ENCODE data around the gene IGFN1.
A peak's percentile ranks its signal among the peaks of the same experiment; 100 is the strongest.
"Not testable (repeated sequence)": the region's sequence is repeated elsewhere in the genome, so short reads cannot be mapped to it uniquely, and the experiment has no call there.

The IGFN1 gene

DNA sequence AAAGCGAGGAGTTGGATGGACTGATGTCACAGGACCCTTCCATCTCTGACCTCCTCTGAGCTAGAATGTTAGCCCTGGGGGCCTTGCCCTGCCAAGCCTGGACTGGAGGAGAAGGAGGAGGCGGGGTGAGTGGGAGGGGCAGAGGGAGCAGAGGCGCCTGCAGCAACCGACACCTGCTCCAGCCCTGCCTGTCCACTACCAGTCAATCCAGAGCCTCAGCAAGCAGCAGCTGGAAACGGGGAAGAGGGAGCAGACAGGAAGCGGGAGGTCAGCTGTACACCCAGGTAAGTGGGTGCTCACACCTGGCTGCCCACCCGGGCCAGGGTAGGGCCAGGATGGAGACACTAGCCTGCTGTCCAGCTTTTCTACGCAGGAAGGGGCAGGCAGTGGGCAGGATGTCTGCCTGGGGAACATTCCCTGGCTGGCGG is at the start of gene IGFN1:
TSS of gene IGFN1 (plus strand) at position 201 of the 428 bp plus-strand sequence. CDS start 2,470 bp downstream, outside the sequence.
- no peak for DNase-seq

DNA sequence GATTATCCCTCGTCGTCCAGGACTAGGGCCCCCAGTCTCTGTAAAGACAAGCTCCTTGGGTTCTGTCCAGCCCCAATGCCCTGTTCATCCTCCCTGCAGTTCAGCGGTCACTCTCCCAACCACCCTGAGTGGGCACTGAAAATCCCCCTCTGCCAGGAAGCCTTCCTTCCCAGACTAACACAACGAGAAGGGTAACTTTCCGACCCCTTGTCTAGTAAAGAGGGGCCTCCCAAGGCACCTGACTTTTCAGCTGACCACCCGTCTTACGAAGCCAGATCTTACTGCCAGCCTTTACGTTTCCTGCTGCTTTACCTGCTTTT is 49.7 kb upstream of the IGFN1 start:
- DNase-seq: no peak

DNA sequence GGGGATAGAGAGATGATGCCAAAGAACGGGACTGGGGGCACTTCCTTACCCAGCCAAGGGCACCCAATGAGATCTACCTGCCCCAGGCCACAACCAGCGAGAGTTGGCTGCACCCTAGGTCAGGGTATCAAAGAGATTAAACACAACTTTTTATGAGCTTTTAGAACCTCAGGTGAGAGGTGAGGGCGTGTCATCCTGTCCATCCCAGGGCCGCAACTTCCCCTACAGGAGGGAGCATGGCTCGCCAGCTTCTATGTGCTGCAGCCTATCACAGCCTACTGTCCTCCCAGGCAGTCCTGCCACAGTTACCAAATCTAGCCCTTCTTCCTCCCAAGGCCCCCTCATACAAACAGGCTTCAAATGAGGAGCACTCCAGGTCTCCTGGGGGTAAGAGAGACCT is 49.2 kb upstream of the IGFN1 start:
- no peak for DNase-seq

DNA sequence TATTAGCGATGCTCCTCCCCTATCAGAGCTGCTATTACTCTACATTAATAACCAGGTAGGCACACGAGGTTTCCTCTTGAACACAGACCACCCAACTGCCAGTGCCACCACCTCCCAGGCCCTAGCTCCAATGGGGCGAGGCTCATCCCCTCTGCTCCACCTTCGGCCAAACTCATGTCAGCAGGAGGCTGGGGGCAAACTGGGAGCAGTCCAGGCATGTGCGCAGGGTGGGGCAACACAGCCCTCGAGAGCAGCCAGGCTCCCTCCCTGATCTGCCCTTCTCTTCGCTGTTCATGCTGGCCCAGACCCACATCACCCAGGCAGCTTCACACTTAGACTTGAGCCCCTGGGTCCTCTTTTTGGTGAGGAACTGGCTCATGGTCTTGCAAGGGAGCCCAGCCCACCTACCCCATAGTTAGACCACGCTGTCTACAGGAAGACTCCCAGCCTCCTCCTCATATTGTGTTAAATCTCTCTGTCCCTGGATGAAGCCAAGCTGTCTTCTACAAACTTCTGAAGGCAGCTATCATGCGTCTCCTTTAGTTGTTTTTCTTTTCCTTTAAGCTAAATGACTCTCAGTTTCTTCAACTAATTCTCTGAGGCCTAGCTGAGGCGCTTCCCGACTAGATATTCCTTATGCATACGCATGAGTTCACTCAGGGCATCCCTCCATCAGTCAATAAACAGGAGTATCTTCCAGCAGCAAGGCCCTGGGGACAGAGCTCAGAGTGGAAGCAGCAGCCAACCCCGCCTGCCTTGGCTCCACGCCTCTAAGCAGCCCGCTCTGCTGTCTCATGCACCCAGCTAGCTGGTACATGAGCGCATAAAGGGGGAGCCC is 48.4 kb upstream of the IGFN1 start:
- DNase-seq: no peak

DNA sequence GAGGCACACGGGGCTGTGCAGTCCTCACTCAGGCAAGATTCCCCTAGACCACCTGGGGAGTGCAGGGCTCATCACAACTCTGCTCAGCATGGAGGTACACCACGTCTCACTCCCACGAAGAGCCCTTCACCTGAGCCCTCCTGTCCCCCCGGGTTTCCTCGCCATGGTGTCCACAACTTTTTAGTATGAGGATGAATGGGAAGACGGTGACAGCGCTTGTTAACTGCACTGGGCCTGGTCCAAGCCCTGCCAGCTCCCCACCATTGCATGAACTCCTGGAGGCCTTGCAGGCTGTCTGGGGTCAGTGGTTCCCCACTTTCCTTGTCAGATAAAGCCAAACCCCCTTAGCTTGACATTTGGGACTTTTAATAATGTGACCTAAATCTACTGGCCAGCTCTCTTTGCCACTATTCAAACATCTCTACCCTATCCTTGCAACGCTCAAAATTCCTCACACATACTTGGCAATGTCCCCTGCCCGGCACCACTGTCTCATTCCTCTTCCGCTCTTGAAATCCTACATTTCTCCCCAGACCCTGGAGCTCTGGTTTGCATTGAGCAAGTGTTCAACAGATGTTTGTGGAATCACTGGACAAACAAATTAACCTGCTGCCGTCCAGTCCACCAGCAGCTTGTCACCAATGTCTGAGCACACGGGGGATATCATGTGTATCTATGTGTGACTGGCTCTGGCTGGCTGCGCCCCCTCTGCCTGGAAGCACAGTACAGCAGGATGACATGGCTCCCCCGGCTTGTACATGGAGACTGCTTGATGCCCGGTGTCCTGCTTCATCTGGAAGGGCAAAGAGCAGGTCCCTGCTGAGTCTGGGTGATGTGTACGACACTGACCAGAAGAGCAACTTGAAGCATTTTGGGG is 47.5 kb upstream of the IGFN1 start:
- no peak for DNase-seq

DNA sequence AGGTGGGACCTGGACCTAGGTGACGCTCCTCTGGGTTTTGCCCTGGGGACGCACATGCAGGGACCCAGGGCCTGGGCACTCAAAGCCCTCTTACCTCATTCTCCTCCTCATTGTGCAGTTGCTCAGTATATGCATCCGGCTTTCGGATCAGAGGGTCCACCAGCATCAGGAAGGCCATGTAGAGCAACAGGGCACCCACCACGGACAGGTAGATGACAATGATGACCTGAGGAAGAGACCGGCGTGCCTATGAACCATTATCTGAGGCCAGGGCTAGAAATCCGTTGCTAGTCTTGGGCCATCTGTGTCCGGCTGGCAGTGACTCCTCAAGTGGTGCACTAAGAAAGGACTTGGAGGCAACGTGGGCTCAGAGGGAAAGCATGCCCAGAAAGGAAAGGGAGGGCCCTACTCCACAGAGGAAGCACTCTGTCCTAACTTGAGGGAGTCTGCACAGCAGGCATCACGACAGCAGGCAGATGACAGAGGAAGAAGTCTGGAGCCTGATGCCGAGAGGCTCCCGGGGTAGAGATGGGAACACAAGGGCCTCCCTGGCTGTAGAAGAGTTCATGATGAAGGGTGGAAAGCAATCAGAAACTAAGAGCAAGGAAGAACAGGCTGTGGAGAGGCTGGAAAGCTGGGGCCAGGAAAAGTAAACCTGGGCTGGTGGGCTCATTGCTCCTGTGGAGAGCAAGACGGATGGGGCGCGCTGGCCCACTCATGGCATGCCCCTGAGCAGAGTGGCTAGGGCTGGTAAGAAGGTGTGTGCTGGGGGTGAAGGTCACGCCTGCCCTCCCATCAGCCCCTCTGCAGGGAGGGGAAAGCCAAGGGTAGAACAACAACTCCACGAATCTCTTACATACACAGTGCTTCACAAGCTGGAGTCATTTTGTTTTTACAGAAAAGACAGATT is 46.6 kb upstream of the IGFN1 start:
- no peak for DNase-seq

DNA sequence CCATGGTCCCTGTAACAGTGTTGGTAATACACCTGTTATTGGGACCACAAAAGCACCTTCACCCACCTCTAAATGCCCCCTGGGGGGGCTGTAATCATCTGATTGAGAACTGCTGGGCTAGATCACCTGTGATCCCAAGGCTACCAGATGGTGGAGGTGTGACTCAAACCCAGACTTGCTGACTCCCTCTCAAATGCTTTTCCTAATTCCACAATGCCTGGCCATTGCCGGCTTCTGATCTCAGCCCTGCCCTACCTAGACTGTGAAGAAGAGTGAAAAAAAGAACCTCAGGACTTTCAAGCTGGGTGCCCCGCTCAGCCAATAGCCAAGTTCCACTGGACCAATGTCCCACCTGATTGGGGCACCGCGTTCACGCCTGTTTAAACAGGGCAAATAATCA is 45.9 kb upstream of the IGFN1 start:
- no peak for DNase-seq

DNA sequence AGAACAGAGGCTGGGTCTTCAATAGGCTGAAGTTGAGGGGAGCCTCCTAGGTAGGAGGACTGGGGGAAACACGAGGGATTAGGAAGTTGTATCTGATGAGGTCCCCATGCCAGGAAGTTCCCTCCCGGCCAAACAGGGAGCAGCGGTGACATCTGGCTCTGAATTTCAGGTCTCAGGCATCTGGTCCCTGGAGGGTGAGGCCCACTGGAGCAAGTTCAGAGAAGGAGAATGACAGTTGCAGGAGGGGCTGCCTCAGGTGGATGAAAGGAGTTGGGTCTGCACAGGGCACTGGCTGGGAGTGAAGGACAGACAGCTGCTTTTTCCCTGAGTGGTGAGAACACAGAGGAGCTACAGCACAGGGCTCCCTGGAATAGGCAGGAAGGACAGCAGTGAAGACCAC is 45.5 kb upstream of the IGFN1 start:
- DNase-seq: no peak

DNA sequence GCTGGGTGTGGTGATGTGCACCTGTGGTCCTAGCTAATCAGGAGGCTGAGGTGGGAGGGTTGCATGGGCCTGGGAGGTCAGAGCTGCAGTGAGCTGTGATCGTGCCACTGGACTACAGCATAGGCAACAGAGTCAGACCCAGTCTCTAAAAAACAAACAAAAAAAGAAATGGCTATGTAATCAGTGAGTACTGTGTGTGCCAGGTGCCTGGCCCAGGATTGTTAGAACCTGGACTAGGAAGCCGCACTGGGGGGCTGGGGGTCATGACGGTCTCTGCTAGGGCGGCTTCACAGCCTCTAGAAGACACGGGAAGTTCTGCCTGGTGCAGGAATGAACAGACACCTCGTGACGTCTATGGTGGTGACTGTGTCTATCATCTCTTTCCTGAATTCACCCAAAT is 44.8 kb upstream of the IGFN1 start:
- no peak for DNase-seq

DNA sequence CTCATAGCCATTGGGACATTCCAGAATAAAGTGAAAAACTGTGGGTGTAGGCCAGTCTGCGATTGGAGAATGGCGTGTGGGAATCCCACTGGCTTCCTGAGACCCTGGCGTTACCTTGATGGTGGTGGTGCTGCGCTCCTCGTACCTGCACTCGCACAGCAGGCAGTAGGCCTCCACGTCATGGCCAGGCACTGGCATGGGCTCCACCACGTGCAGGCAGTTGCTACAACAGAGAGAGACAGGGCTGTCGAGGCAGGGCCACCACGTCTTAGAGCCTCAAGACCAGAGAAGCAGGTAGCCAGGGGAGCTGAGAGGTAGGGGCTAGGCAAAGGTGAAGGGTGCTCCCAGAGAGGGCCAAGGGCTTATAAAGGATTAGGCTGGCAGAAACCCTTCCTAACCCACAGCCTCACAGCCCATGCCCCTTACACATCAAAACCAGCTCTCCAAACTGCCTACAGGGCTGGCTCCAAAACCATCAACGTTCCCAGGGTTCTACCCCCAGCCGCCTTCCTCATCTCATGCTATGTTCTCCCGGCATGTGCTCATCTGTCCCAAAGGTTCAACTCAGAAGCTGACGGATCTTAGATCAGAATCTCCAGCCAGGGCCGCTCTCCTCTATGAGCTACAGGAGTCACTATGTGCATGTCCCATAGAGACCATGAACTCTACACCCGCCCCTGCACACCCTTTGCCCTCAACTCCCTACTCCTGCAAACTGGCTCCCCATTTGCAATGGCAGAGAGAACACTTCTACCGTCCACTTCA is 43.8 kb upstream of the IGFN1 start:
- no peak for DNase-seq

DNA sequence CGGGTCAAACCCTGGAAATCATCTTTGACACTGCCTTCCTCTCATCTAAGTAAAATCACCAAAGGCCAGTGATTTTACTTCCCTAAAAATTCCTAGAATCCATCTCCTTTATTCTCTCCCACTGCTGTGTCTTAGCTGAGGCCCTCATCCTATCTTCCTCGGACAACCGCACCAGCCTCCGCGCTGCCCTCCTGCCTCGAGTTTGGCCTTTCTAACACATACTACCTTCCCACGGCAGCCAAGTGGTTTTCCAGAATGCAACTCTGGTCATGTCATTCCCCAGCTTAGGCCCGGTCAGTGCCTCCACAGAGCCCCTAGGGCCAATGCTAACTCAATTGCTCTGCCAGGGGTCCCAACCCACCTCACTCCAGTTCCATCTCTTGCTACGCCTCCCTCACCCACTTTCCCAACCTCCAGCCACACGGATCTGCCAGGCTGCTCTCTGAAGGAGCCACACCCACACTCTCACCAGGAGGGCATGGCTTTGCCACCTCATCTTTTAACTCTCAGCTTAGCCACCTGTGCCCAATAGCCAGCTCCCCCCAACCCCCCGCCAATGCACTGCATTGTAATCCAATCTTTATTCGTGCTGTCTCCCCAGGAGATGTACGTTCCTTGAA is 43.1 kb upstream of the IGFN1 start:
- no peak for DNase-seq

DNA sequence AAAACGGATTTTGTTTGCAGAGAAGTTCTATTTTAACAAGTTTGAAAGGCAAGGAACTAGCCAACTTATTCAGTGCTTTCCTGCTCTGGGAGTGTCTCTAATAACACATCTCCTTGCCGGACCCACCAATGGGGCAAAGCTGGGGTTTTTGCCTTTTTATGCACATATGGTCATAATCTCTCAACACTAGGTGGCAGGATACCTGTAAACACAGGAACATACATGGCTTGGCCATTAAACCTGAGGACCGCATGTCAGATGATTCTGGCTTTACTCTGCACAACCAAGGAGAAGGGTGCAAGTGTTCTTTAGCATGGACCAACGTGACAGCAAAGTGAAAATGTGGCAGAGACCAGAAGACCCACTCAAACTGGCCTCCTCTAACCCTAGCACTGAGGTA is 41.2 kb upstream of the IGFN1 start:
- peak; percentile 36 for DNase-seq

DNA sequence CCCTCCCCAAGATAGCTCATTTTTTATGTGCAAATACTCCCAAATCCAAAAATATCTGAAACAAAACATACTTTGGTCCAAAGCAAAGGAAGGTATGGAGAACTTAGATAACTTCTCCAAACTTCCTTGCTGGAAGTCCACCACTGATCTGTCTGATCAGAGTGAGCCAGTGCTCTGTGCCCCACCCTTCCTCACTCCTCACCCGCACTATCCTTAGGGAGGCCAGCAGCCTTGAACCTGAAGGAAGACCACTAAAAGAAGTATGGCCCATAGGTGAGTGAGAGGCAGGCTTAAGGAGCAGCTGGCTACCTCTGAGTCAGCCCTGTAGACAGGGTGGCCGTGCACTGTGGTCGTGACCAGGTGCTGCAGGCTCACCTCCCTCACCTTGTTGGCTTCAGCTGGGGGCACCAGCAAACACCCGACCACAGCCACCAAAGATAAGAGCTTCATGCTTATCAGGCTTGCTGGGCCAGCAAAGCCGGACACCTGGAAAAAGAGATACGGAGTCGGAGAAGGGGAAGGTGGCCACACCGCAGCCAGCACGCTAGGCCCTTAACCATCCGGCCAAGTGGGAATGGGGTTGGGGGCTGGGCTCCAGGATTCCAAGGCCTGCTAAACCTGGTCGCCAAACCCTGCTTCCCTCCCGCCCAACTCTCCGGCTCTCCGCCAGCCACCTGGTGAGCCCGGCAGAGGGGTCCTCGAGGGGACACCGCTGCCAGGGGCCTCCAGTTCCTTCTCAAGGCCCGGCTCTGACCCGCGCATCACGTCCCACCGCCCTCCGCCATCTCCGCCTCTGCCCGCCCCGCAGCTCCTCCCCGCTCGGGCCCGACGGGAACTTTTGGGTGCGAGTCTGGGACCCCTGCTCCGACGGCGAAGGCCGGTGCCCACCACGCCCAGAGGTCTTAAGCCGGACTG is 36.9 kb upstream of the IGFN1 start:
- no peak for DNase-seq

DNA sequence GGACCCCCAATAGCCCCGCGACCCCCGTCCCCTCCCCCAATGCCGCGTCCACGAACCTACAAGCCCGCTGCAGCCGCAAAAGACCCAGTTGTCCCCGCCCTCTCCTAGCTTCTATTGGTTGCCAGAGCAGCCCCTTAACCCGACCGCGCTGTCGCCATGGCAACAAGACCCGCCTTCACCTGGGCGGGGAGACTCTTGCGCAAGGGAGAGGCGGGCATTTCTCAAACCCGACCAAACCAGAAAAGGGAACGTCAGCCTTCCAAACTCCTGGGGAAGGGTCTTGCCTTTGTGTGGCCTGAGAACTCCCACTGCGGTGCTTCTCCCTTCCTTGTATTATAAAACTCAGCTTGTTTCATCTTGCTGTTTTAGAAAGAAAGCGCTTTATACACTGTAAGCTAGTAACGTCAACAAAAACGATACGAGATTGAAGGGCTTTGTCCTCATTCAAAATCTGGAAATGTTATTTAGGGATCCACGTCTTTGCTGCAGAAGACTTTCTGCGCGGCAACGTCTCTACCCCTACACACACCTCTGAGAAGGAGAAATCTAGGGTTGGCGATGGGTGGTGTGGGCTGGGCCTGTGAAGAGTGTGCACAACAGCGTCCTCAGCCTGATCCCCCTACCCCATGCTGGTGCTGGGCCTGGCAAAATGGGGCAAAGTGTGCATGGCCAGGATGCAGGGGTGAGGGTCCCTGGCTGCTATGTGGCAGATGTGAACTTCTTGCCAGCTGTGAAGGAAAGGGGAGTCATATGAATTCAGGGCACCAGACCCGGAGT is 36.0 kb upstream of the IGFN1 start, which contains the start of gene TMEM9:
TSS of gene TMEM9 (minus strand) at position 86 of the 777 bp plus-strand sequence. CDS start 551 bp downstream, outside the sequence.
- DNase-seq: peak; percentile 95

DNA sequence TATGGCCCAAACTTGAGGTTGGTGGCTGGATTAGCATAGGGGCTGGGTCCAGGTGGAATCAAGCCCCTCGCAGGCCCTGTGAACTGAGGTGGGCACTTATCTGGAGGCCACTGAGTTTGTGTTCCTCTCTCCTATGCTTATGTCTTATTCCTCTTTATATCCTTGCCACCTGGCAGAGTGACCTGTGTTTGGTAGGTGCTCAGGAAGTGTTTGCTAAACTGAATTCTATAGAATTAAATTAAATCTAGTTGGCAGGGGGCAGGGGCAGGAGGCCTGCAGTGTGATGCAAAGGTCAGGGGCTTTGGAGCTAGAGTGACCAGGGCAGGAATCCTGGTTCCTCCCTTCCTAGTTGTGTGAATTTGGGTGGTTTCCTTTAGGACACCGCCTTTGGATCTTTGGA is 35.3 kb upstream of the IGFN1 start:
- no peak for DNase-seq

DNA sequence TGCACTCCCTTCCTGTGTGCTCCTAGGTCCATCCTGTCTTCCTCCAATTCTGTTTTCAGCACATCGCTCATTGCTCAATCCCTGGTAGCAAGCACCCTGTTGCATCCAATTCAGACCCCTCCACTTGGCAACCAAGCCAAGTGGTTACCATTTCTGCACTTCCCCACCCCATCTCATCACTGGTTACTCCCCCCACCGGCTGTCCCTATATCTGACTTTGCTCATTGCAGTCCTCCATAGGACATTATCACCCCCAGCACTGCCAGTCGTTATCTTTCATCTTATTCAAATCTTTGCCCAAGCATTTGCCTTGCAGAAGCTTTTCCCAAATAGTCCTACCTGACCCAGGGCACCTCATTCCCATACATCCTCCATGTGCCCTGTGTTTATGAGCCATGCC is 34.3 kb upstream of the IGFN1 start:
- no peak for DNase-seq

DNA sequence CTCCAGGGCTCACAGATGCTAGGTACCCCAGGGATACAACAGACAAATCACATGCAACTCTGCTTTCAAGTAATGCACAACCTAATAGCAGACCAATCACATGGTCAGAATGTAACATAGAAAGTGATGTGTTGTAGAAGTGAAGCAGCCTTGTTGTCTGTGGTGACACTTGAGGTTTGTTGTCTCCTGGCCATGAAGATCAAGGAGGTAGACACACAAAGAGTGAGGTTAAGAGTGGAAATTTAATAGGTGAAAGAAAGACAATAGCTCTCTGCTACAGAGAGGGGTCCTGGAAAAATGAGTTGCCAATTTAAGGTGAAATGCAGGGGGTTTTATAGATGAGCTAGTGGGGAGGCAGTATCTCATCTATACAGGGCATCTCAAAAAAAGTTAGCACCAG is 33.8 kb upstream of the IGFN1 start:
- DNase-seq: no peak

DNA sequence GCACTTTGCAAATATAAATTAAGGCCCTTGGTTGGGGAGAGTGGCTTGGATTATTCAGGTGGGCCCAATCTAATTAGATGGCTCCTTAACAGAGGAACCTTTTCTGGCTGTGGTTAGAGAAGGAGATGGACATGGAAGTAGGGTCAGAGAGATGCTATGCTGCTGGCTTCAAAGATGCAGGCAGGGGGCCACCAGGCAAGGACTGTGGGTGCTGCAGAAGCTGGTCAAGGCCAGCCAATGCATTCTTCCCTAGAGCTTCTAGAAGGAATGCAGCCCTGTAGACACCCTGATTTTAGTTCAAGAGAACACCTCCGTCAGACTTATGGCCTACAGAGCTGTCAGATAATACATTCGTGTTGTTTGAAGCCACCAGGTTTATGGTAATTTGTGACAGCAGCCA is 32.7 kb upstream of the IGFN1 start:
- DNase-seq: no peak

DNA sequence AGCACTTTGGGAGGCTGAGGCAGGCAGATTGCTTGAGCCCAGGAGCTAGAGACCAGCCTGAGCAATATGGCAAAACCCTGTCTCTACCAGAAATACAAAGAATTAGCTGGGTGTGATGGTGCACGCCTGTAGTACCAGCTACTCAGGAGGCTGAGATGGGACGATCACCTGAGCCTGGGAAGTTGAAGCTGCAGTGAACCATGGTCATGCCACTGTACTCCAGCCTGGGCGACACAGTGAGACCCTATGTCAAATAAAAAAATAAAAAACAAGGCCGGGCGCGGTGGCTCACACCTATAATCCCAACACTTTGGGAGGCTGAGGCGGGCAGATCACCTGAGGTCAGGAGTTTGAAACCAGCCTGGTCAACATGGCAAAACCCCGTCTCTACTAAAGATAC is 27.6 kb upstream of the IGFN1 start:
- DNase-seq: not testable (repeated sequence)

DNA sequence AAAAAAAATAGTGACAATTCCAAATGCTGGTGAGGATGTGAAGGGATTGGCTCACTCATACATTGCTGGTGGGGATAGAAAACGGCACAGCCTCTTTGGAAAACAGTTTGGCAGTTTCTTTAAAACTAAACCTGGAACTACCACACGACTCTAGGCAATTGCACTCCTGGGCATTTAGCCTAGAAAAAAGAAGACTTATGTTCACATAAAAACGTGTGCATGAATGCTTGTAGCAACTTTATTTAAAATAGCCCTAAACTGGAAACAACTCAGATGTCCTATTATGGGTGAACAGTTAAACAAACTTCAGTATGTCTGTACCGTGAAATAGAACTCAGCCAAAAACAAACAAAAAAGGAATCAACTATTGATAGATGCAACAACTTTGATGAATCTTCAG is 26.9 kb upstream of the IGFN1 start:
- no peak for DNase-seq

All from fibroblast of skin of right biceps (primary cell).